HFFc6 (cell line): Measurements from ENCODE around the gene SDHC. TPM values are rescaled to one million over a fixed set of nuclear protein-coding genes. Genes with fewer than 3 reads are reported as not detected.
A peak's percentile ranks its signal among the peaks of the same experiment; 100 is the strongest.
"Not testable (repeated sequence)": the region's sequence is repeated elsewhere in the genome, so short reads cannot be mapped to it uniquely, and the experiment has no call there.

ENCODE experiments used
- DNase-seq: peaks from one replicate; pipeline ENCODE4 v3.0.0-alpha.2; 2018
- H3K27ac Mint-ChIP-seq: 2 replicates; pipeline ENCODE4 v1.8.0; 2020; ENCODE audit warnings: mild to moderate bottlenecking, mixed read lengths
- H3K27me3 Mint-ChIP-seq: 2 replicates; pipeline ENCODE4 v1.8.0; 2021; ENCODE audit warnings: mild to moderate bottlenecking, moderate library complexity, mixed read lengths; ENCODE audit not compliant: insufficient read depth
- H3K36me3 Mint-ChIP-seq: 2 replicates; pipeline ENCODE4 v1.8.0; 2021; ENCODE audit warnings: low read depth, mixed read lengths
- H3K4me1 Mint-ChIP-seq: 2 replicates; pipeline ENCODE4 v1.8.0; 2020; ENCODE audit warnings: low read depth, mixed read lengths
- H3K4me3 Mint-ChIP-seq: 2 replicates; pipeline ENCODE4 v1.8.0; 2020; ENCODE audit warnings: mild to moderate bottlenecking, moderate library complexity, mixed read lengths
- H3K9me3 Mint-ChIP-seq: 2 replicates; pipeline ENCODE4 v1.8.0; 2020; ENCODE audit warnings: mild to moderate bottlenecking, mixed read lengths
- total RNA-seq, 6 experiments: library from RNA; stranded (reverse); fragmentation: NEBNext Ultra II Directional; extraction: Animal tissue kit (Norgen Biotek cat#: 25700); gene quantifications; 2 replicates in 1 of 6; 3 replicates in 5 of 6; pipeline ENCODE4 v1.2.3, GENCODE V29; 2021
- TF ChIP-seq, protein P1 (sequence below): fragments of 200-600 bp; sonication (generic); IDR thresholded peaks from 2 replicates; pipeline ENCODE4 v1.5.0; 2021; ENCODE audit warnings: antibody characterized with exemption, mild to moderate bottlenecking

The SDHC gene
- total RNA-seq, 6 experiments from 2014 or later, result 237 to 285 (median 247) TPM

DNA sequence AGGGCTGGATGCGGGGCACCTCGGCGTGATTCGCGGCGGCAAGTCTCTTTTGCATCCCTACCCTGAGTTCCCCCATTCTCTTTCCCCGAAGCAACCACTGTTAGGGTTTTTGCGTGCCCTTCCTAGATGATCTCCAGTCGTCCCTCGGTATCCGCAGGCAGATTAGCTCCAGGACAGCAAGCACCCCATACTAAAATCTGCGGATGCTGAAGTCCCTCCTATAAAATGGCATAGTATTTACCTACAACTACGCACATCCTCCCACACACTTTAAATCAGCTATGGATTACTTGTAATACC lies 76.3 kb downstream of the SDHC start:
- H3K36me3 Mint-ChIP-seq, result no peaks in the 10 kb centered on the region
- peak overlapping the region; percentile 89 for H3K4me3 Mint-ChIP-seq
- peaks cover 13% of the 10 kb centered on the region; the same call in 1 of the 2 replicates for H3K4me1 Mint-ChIP-seq
- H3K9me3 Mint-ChIP-seq, result no peaks in the 10 kb centered on the region
- H3K27ac Mint-ChIP-seq, result peak overlapping the region; percentile 98
- H3K27me3 Mint-ChIP-seq, result peaks cover 2% of the 10 kb centered on the region
- TF ChIP-seq, protein P1, sequence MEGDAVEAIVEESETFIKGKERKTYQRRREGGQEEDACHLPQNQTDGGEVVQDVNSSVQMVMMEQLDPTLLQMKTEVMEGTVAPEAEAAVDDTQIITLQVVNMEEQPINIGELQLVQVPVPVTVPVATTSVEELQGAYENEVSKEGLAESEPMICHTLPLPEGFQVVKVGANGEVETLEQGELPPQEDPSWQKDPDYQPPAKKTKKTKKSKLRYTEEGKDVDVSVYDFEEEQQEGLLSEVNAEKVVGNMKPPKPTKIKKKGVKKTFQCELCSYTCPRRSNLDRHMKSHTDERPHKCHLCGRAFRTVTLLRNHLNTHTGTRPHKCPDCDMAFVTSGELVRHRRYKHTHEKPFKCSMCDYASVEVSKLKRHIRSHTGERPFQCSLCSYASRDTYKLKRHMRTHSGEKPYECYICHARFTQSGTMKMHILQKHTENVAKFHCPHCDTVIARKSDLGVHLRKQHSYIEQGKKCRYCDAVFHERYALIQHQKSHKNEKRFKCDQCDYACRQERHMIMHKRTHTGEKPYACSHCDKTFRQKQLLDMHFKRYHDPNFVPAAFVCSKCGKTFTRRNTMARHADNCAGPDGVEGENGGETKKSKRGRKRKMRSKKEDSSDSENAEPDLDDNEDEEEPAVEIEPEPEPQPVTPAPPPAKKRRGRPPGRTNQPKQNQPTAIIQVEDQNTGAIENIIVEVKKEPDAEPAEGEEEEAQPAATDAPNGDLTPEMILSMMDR, result no peak
- DNase-seq, result no peak

DNA sequence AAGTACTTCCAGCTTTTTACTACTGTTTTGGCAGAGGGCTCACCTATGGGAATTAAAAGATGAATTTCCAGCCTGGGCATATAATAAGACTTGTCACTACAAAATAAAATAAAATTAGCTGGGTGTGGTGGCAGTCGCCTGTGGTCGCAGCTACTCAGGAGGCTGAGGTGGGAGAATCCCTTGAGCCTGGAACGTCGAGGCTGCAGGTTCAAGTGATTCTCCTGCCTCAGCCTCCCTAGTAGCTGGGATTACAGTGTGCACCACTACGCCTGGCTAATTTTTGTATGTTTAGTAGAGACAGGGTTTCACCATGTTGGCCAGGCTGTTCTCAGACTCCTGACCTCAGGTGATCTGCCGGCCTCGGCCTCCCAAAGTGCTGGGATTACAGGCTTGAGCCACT lies 77.0 kb downstream of the SDHC start:
- not testable (repeated sequence) for DNase-seq, H3K27ac Mint-ChIP-seq, H3K9me3 Mint-ChIP-seq, H3K27me3 Mint-ChIP-seq, H3K36me3 Mint-ChIP-seq
- peaks cover 13% of the 10 kb centered on the region; the same call in 1 of the 2 replicates for H3K4me1 Mint-ChIP-seq
- peak overlapping the region; percentile 89 for H3K4me3 Mint-ChIP-seq

DNA sequence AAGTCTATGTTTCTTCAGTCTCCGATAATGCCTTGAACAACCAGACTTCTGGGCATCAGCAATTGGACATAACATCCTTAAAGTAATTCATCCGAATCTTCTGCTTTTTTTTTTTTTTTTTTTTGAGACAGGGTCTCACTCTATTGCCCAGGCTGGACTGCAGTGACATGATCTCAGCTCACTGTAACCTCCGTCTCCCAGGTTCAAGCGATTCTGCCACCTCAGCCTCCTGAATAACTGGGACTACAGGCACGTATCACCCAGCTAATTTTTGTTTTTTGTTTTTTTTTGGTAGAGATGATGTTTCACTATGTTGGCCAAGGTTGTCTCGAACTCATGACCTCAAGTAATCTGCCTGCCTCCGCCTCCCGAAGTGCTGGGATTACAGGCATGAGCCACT lies 77.4 kb downstream of the SDHC start:
- no peaks in the 10 kb centered on the region for H3K9me3 Mint-ChIP-seq
- no peak overlapping the region for H3K27ac Mint-ChIP-seq
- TF ChIP-seq, protein P1, result no peak
- peaks cover 2% of the 10 kb centered on the region for H3K27me3 Mint-ChIP-seq
- H3K4me1 Mint-ChIP-seq, result peaks cover 13% of the 10 kb centered on the region; the same call in 1 of the 2 replicates
- no peak overlapping the region for H3K4me3 Mint-ChIP-seq
- no peak for DNase-seq
- H3K36me3 Mint-ChIP-seq, result no peaks in the 10 kb centered on the region

- Mint-ChIP-seq H3K9me3 (no peaks in the 10 kb centered on the region), H3K27me3 (peaks cover 2% of the 10 kb centered on the region), H3K4me1 (peaks cover 13% of the 10 kb centered on the region; the same call in 1 of the 2 replicates), H3K36me3 (no peaks in the 10 kb centered on the region), H3K4me3 (no peak overlapping the region), H3K27ac (no peak overlapping the region)
- DNase-seq, result no peak
- TF ChIP-seq, protein P1, result no peak
These were observed 79.0 kb downstream of the SDHC start for GRCh38 chr1:161393151-161393550.

DNA sequence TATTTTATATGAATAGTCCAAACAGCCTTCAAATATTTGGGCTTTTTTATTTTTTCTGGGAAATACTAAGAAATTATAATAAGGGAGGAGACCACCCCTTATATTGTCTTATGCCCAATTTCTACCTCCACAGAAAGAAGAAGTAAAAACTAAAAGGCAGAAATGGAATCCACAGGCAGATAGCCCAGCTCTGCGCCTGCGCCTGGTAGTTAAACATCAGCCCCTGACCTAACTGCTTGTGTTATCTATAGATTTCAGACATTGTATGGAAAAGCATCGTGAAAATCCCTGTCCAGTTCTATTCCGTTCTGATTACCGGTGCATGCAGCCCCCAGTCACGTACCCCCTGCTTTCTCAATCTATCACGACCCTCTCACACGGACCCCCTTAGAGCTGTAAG lies 82.9 kb downstream of the SDHC start:
- not testable (repeated sequence) for DNase-seq, H3K9me3 Mint-ChIP-seq, H3K4me3 Mint-ChIP-seq, H3K36me3 Mint-ChIP-seq, H3K27ac Mint-ChIP-seq, H3K27me3 Mint-ChIP-seq
- peaks cover 16% of the 10 kb centered on the region for H3K4me1 Mint-ChIP-seq

GRCh38 chr1:161398900-161399256 lies 84.7 kb downstream of the SDHC start:
- peaks cover 4% of the 10 kb centered on the region; the same call in 1 of the 2 replicates for H3K36me3 Mint-ChIP-seq
- TF ChIP-seq, protein P1, result no peak
- peaks cover 7% of the 10 kb centered on the region for H3K27me3 Mint-ChIP-seq
- peak overlapping the region; percentile 100 for H3K27ac Mint-ChIP-seq
- no peaks in the 10 kb centered on the region; the same call in 1 of the 2 replicates for H3K9me3 Mint-ChIP-seq
- H3K4me3 Mint-ChIP-seq, result peak overlapping the region; percentile 93
- H3K4me1 Mint-ChIP-seq, result peaks cover 22% of the 10 kb centered on the region
- no peak for DNase-seq
